Spinal cord (tissue), 4 donors: ENCODE measurements around the gene TNIP2. TPM values are rescaled to one million over a fixed set of nuclear protein-coding genes. Genes with fewer than 3 reads are reported as not detected.

Experiments used
- polyA plus RNA-seq, 2 donors: library from polyadenylated mRNA; unstranded; fragments of 120-200 nt; gene quantifications; one replicate each; pipeline ENCODE4 v1.2.1, GENCODE V29; 2013; ENCODE audit not compliant: insufficient read length in 2 of 2
- total RNA-seq, 2 donors: library from RNA; depleted of rRNA in 1 of 2; stranded (reverse); fragments of 120-200 nt in 1 of 2; fragments of >200 nt in 1 of 2; gene quantifications; one replicate each; pipeline versions ENCODE4 v1.2.3 to v1.2.4, GENCODE V29; 2013 to 2014

The TNIP2 gene
- total and polyA plus RNA-seq, 4 donors = 6.6 to 18.6 (median 17.2) TPM

Other genes starting within 250 kb of the TNIP2 start
- 10 to 100 TPM; 16.2 to 23.3 TPM for gene FAM193A, start 219.7 kb downstream of the TNIP2 start, total RNA-seq
- gene FAM193A, start 219.7 kb downstream of the TNIP2 start, polyA plus RNA-seq = 10 to 100 TPM; 34.5 to 35.1 TPM
- 10 to 100 TPM; 13.6 to 40.6 TPM for gene SH3BP2, start 36.7 kb upstream of the TNIP2 start, total RNA-seq
- gene SH3BP2, start 36.7 kb upstream of the TNIP2 start, polyA plus RNA-seq = 10 to 100 TPM; 46.0 to 64.6 TPM
- gene ADD1, start 87.5 kb upstream of the TNIP2 start, total RNA-seq = 100 to 1,000 TPM; 201 to 291 TPM
- 100 to 1,000 TPM; 320 to 334 TPM for gene ADD1, start 87.5 kb upstream of the TNIP2 start, polyA plus RNA-seq
- 10 to 100 TPM in 1 of 2 donors, 1 to 10 TPM in 1; 6.1 to 12.0 TPM for gene NOP14, start 207.1 kb upstream of the TNIP2 start, total RNA-seq
- 10 to 100 TPM; 16.8 to 16.9 TPM for gene NOP14, start 207.1 kb upstream of the TNIP2 start, polyA plus RNA-seq
- 10 to 100 TPM; 14.7 to 24.3 TPM for gene GRK4, start 207.2 kb upstream of the TNIP2 start, total RNA-seq
- 10 to 100 TPM; 23.3 to 40.8 TPM for gene GRK4, start 207.2 kb upstream of the TNIP2 start, polyA plus RNA-seq